MM.1S (cell line): ENCODE data around the gene NTM.

Experiments
- EZH2 ChIP-seq: fragments of 300-600 bp; sonication (generic); optimal IDR thresholded peaks from 2 replicates; pipeline ENCODE3; 2017; ENCODE audit warnings: low read depth, mild to moderate bottlenecking, antibody characterized with exemption, low read length, mixed read lengths
- EZH2phosphoT487 ChIP-seq: fragments of 300-600 bp; sonication (generic); IDR thresholded peaks from 2 replicates; pipeline ENCODE4 v1.6.1; 2018; ENCODE audit warnings: antibody characterized with exemption, low read length
- TF ChIP-seq, protein P1 (sequence below): fragments of 300-600 bp; sonication (generic); IDR thresholded peaks from 2 replicates; pipeline ENCODE4 v1.5.1; 2016; ENCODE audit warnings: antibody characterized with exemption, low read length, mixed read lengths

DNA sequence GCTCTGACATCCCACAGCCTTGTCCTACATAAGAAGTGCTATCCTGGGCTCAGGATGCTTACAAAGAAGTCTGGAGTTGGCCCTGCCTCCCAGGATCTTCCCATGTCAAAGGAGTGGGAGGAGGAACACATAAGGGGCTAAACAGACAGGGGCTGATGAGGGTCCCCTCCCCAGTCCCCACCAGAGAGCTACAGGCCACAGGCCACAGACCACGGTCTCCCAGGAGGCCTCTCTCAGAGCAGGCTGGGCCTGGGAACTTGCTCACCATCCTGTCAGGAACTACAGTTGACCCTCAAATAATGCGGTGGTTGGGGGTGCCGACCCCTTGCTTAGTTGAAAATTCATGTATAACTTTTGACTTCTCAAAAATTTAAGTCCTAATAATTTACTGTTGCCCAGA is 315.5 kb downstream of the NTM start:
- TF ChIP-seq EZH2 (no peak), EZH2phosphoT487 (no peak)
- TF ChIP-seq, protein P1, sequence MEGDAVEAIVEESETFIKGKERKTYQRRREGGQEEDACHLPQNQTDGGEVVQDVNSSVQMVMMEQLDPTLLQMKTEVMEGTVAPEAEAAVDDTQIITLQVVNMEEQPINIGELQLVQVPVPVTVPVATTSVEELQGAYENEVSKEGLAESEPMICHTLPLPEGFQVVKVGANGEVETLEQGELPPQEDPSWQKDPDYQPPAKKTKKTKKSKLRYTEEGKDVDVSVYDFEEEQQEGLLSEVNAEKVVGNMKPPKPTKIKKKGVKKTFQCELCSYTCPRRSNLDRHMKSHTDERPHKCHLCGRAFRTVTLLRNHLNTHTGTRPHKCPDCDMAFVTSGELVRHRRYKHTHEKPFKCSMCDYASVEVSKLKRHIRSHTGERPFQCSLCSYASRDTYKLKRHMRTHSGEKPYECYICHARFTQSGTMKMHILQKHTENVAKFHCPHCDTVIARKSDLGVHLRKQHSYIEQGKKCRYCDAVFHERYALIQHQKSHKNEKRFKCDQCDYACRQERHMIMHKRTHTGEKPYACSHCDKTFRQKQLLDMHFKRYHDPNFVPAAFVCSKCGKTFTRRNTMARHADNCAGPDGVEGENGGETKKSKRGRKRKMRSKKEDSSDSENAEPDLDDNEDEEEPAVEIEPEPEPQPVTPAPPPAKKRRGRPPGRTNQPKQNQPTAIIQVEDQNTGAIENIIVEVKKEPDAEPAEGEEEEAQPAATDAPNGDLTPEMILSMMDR = no peak
